Esophagus (tissue), 2 donors: ENCODE measurements around the gene GIPC3. TPM values are rescaled to one million over a fixed set of nuclear protein-coding genes. Genes with fewer than 3 reads are reported as not detected.
"Not testable (repeated sequence)": the region's sequence is repeated elsewhere in the genome, so short reads cannot be mapped to it uniquely, and the experiment has no call there.

Source experiments
- H3K27ac ChIP-seq, 2 donors: one replicate each; pipeline ENCODE4 v1.5.1; 2013; ENCODE audit warnings: low read depth in 2 of 2, mild to moderate bottlenecking in 2 of 2, inconsistent platforms in 1 of 2, low read length in 1 of 2, moderate library complexity in 1 of 2
- H3K27me3 ChIP-seq, 2 donors: one replicate each; pipeline ENCODE4 v1.6.1; 2013; ENCODE audit warnings: low read length in 2 of 2, control low read depth in 1 of 2, mild to moderate bottlenecking in 1 of 2; ENCODE audit not compliant: insufficient read depth in 2 of 2, control insufficient read depth in 1 of 2
- H3K36me3 ChIP-seq, 2 donors: one replicate each; pipeline ENCODE4 v1.6.1; 2013; ENCODE audit warnings: low read length in 1 of 2; ENCODE audit not compliant: control insufficient read depth in 2 of 2, insufficient read depth in 2 of 2
- H3K4me1 ChIP-seq, 2 donors: one replicate each; pipeline ENCODE4 v1.6.1; 2013; ENCODE audit warnings: low read length in 1 of 2; ENCODE audit not compliant: control insufficient read depth in 2 of 2, insufficient read depth in 2 of 2
- H3K4me3 ChIP-seq, 2 donors: one replicate each; pipeline ENCODE4 v1.5.1; 2013; ENCODE audit warnings: low read length in 2 of 2, mild to moderate bottlenecking in 2 of 2, low read depth in 1 of 2, moderate library complexity in 1 of 2
- H3K9me3 ChIP-seq, 2 donors: one replicate each; pipeline ENCODE4 v1.6.1; 2013; ENCODE audit warnings: mild to moderate bottlenecking in 2 of 2, low read depth in 1 of 2, low read length in 1 of 2, moderate library complexity in 1 of 2; ENCODE audit not compliant: control insufficient read depth in 2 of 2, insufficient read depth in 1 of 2
- WGBS, 2 donors: extraction: QIAGEN DNeasy Blood & Tissue Kit; methylation state at CpG; one replicate each; pipeline ENCODE4 v1.1.7; 2013; 5-methylcytosine and 5-hydroxymethylcytosine counted together
- polyA plus RNA-seq, 2 donors: library from polyadenylated mRNA; stranded (reverse); fragments of 200-250 nt; gene quantifications; one replicate each; pipeline ENCODE4 v1.2.3, GENCODE V29; 2013
- donor health status: healthy with polysubstance abuse.
- donor health status: Bipolar disorder and iron deficiency.

GIPC3 gene
- polyA plus RNA-seq, 2 donors = 0.53 to 0.57 TPM

DNA sequence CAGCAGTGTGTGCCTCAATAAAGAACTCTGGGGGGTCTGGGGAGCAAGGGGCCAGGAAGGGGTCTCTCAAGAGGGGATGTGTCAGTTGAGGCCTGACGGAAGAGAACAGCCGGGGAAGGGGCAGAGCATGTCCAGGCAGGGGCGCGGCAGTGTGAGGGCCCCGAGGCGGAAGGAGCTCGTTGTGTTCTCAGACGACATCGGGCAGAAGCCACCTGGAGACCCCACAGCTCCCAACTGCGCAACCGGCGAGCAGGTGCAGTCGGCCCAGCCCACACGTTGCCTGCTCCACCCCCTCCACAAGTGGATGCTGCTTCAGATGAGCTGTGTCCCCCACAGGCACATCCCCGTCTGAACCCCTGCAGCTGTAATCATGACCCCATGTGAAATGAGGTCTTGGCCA is 36.4 kb downstream of the GIPC3 start:
- no peaks in the 10 kb centered on the region for H3K27me3 ChIP-seq
- peaks cover 0 to 34% of the 10 kb centered on the region in 2 donors for H3K36me3 ChIP-seq
- no peak overlapping the region for H3K27ac ChIP-seq
- no peak overlapping the region for H3K4me3 ChIP-seq
- H3K4me1 ChIP-seq = peaks cover 3 to 12% of the 10 kb centered on the region in 2 donors
- 91% methylated on average over 15 of the region's 15 CpGs for WGBS, 2 donors
- no peaks in the 10 kb centered on the region for H3K9me3 ChIP-seq

DNA sequence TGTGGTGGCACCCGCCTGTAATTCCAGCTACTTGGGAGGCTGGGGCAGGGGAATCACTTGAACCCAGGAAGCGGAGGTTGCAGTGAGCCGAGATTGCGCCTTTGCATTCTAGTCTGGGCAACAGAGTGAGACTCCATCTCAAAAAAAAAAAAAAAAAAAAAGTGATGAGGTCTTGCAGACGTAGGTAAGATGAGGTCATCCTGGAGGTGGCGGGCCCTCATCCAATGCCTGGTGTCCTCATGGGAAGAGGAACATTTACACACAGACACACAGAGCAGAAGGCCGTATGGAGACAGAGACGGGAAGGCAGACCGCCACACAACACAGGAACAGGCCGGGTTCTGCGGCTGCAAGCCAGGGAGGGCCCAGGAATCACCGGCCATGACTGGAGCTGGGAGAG is 36.9 kb downstream of the GIPC3 start:
- 82 to 90% methylated on average over 12 of the region's 12 CpGs for WGBS, 2 donors
- Histone ChIP-seq H3K9me3 (no peaks in the 10 kb centered on the region), H3K36me3 (peaks cover 0 to 34% of the 10 kb centered on the region in 2 donors), H3K4me3 (no peak overlapping the region), H3K4me1 (peaks cover 3 to 12% of the 10 kb centered on the region in 2 donors), H3K27me3 (no peaks in the 10 kb centered on the region), H3K27ac (no peak overlapping the region)

DNA sequence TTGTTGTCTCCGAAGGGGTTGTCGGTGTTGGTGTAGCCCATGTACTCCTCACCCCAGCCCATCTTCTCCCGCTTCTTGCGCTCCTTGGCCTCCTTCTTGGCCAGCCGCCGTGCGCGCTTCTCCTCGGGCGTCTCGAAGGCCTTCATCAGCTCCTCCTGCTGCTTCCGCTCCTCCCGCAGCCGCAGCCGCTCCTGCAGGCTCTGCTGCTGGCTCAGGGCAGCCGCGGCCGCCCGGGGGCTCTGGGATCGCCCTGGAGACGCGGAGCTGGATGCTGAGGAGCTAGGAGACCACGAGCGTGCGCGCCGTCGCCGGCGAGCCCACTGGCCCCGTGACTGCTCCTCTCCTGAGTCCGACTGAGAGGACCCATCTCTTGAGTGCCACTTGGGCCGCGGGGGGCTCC is 38.4 kb downstream of the GIPC3 start:
- Histone ChIP-seq H3K4me1 (peaks cover 3 to 7% of the 10 kb centered on the region in 2 donors), H3K36me3 (peaks cover 0 to 31% of the 10 kb centered on the region in 2 donors), H3K9me3 (no peaks in the 10 kb centered on the region), H3K27ac (no peak overlapping the region), H3K4me3 (no peak overlapping the region), H3K27me3 (no peaks in the 10 kb centered on the region)
- WGBS, 2 donors = 92% methylated on average over 34 of the region's 34 CpGs

DNA sequence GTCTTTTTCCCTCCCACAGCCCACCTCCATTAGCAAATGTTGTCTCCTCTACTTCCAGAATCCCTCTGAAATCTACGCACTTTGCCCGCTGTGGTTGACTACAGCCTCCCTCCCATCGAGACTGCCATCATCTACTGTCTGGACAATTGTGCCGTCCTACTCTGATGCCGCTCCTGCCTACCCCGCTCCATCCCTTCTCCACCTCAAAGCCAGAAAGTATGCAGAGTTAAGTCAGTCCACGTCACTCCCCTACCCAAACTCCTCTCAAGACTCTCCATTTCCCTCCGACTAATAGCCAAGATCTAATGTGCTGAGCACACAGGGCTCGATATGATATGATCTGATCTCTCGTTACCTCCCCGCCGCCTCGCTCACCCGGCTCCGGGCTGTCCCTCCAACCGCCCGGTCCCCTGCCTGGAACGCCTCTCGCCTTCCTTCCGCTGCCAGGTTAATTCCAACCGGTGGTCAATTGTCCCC is 40.8 kb downstream of the GIPC3 start:
- H3K4me1 ChIP-seq = peaks cover 3 to 7% of the 10 kb centered on the region in 2 donors
- H3K9me3 ChIP-seq = no peaks in the 10 kb centered on the region
- no peaks in the 10 kb centered on the region for H3K27me3 ChIP-seq
- peaks cover 0 to 24% of the 10 kb centered on the region in 2 donors for H3K36me3 ChIP-seq
- 1% methylated on average over 21 of the region's 21 CpGs for WGBS, 2 donors
- H3K27ac ChIP-seq = peak overlapping the region; percentile 96
- H3K4me3 ChIP-seq = peak overlapping the region; percentile 72 to 97

DNA sequence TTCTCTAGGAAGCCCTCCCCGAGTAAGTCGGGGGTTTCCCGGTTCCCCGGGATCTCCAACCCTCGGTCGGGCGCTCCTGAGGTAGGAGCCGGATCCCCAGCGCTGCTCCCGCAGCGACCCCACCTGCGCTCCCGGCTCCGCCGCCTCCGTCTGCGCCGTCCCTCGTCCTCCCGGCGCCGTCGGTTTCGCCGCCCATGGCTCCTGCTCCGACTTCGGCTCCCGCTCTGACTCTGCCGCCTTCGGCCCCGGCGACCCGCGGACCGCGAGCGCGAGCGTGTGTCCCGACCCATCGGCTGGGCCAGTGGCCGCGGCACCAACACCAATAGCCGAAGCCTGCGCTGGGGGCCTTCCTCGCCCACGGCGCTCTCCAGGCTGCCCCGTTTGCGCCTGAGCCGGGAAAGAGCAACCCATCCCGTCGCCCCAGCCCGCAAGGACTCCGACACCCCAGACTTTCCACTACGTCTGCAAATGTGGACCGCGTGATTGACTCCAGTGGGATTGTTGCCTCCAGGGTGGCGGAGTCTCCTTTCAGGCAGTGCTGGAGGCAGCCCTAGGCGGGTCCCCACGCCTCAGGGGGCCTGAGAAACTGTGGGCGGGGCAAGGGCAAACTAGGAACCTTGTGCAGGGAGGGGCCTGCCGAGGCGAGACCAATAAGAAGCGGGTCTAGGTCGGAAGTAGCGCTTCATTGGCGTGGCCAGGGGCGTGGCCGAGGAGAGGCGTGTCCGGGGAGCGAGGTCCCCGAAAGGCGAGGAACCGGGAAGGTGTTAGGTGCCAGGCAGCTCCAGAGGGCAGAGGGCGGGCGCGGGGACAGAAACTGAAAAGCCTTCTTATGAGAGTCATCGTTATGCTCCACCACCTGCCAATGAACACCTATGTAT is 41.4 kb downstream of the GIPC3 start, which contains the start of gene CACTIN:
TSS of gene CACTIN (minus strand) at position 318 of the 878 bp plus-strand sequence. CDS start at position 290, 28 bp downstream.
- H3K4me3 ChIP-seq = peak within 1 kb of the TSS; percentile 72 to 97
- peak within 1 kb of the TSS; percentile 96 for H3K27ac ChIP-seq
- H3K4me1 ChIP-seq = peaks cover 3 to 7% of the 10 kb centered on the region in 2 donors
- H3K36me3 ChIP-seq = peaks cover 0 to 25% of the 10 kb centered on the region in 2 donors
- WGBS, 2 donors = 0 to 1% methylated on average over 75 to 80 of the region's 80 CpGs
- no peaks in the 10 kb centered on the region for H3K9me3 ChIP-seq
- no peaks in the 10 kb centered on the region for H3K27me3 ChIP-seq

DNA sequence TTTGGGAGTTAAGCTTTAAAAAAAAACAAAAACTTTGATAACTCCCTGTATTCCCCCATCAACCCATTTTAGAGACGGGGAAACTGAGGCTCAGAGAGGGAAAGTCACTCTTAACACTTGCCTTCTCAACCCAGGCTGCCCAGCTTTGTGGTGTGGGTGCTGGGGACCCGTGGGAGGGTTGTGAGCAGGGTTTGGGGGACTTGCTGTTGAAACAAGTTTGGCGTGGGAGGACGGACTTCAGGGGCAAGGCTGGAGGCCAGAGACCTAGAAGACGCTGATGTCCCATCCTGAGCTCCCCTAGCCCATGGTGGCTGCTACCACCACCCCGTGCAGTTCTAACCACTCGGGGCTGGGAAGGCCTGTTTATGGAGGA is 42.1 kb downstream of the GIPC3 start:
- 58 to 65% methylated on average over 7 of the region's 7 CpGs for WGBS, 2 donors
- peak overlapping the region; percentile 62 to 96 for H3K27ac ChIP-seq
- no peaks in the 10 kb centered on the region for H3K27me3 ChIP-seq
- peaks cover 0 to 25% of the 10 kb centered on the region in 2 donors for H3K36me3 ChIP-seq
- H3K4me1 ChIP-seq = peaks cover 3 to 7% of the 10 kb centered on the region in 2 donors
- H3K4me3 ChIP-seq = no peak overlapping the region
- H3K9me3 ChIP-seq = no peaks in the 10 kb centered on the region

DNA sequence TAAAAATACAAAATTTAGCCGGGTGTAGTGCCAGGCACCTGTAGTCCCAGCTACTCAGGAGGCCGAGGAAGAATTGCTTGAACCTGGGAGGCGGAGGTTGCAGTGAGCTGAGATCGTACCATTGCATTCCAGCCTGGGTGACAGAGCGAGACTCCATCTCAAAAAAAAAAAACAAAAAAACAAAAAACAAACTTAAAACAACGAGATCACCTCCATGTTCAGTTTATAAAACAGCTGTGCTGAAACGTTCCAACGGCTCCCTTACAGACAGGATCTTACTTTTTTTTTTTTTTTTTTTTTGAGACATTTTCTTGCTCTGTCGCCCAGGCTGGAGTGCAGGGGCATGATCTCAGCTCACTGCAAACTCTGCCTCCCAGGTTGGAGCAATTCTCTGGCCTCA is 43.5 kb downstream of the GIPC3 start:
- H3K4me1 ChIP-seq, H3K27me3 ChIP-seq, H3K27ac ChIP-seq, H3K4me3 ChIP-seq, H3K9me3 ChIP-seq: not testable (repeated sequence)
- peaks cover 0 to 27% of the 10 kb centered on the region in 2 donors for H3K36me3 ChIP-seq
- 61 to 64% methylated on average over 9 of the region's 9 CpGs for WGBS, 2 donors

DNA sequence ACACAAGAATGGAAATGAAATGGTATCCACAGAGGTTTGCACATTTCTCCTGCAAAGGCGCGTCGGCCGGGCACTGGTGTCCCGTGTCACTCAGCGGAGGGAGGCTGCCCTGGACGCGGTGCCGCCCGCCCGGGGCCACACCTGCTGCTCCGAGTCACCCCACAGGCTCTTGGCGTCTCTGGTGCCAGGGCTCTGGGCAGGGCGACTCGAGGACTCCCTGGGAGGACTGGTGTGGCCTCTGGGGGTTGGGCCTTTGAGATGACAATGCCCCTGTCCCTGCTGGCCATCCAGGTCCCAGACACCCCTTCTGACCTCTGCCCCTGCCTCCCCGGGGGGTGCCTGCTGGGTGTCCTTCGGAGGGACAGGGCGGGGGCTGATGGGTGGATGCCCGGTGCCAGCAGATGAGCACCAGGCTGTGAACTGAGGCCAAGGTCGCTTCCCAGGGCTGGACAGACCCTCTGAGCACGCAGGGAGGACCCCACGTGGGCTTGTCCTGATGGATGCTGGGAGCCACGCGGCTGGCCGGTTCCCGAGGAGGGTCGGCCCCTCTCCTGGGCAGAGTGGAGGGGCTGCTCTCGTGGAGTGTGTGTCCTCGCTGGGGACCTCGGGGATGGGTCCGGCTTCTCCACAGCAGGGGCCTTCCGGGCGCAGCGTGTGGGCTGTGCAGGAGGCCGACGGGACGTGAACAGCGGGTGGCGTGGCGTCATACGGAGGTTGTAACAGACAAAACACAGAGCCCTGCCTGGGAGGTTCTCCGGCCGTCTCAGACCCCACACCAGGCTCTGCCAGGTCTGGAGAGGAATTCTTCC is 46.0 kb downstream of the GIPC3 start:
- no peak overlapping the region for H3K27ac ChIP-seq
- no peak overlapping the region for H3K4me3 ChIP-seq
- no peaks in the 10 kb centered on the region for H3K27me3 ChIP-seq
- 89 to 91% methylated on average over 38 to 43 of the region's 43 CpGs for WGBS, 2 donors
- H3K36me3 ChIP-seq = peaks cover 0 to 35% of the 10 kb centered on the region in 2 donors
- no peaks in the 10 kb centered on the region for H3K4me1 ChIP-seq
- no peaks in the 10 kb centered on the region for H3K9me3 ChIP-seq

DNA sequence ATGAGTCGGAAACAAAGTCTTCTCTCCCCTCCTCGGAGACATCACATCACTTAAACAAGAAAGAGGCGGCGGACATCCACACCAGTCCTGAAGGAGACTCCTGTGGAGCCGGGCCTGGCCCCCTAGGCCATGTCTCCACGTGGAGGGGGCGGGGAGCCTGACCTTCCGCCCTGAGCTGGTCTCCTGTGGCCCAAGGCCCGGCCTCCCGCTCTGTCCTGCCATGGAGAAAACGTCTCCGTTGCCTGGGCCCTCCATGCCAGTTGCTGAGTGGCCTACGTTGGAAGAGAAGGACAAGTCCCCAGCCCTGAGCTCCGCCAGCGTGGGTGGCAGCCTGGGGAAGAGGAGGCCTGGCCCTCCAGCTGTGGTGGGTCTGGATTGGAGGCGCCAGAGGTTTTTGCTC is 46.8 kb downstream of the GIPC3 start:
- Histone ChIP-seq H3K27ac (peak overlapping the region; percentile 37 to 54), H3K9me3 (no peaks in the 10 kb centered on the region), H3K36me3 (peaks cover 0 to 42% of the 10 kb centered on the region in 2 donors), H3K4me3 (no peak overlapping the region), H3K27me3 (no peaks in the 10 kb centered on the region), H3K4me1 (no peaks in the 10 kb centered on the region)
- WGBS, 2 donors = 83 to 87% methylated on average over 16 of the region's 16 CpGs
